Measurements from ENCODE around the gene WNK1.
A peak's percentile ranks its signal among the peaks of the same experiment; 100 is the strongest.

Gene WNK1

DNA sequence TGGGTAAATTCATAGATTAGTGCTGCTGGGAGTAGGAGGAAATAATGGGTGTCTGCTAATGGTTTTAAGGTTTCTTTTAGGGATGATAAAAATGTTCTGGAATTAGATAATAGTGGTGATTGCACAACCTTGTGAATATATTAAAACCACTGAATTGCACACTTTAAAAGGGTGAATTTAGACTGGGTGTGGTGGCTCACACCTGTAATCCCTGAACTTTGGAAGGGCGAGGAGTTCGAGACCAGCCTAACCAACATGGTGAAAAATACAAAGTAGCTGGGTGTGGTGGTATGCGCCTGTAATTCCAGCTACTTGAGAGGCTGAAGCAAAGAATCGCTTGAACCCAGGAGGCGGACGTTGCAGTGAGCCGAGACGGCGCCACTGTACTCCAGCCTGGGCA is 195.9 kb downstream of the WNK1 start:
- H3K27ac ChIP-seq = no peak overlapping the region

DNA sequence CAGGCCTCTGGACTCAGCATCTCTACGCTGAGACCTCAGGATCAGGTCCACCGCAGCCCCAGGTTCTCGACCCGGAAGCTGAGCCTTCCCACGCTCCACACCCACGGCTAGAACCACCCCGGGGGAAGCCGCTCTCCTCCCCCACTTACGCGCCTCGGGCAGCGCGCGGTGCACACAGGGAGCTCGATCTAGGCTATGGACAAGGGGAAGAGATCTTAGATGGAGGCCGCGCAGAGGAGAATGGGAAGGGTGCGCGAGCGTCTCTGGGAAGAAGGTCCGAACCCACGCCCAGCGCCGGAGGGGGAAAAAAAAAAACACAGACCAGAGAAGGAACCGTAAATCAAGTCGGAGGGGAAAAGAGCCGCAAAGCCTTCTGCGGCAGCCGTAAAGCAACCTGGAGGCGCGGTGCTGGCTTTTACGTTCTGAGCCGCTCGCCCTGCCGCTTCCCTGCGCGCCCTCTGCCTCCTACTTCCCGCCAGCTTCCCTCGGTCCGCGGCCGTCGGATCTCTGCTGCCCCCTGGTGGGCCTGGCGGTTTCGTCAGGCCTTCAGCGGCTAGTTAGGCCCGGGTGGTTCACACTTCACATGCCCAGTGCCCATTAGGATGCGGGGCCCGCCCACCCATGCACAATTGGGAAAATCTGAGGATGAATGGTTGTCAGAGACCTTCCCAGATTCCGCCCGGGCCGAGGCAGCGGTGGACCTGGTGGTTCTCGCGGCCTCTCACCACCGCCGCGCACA is 197.2 kb downstream of the WNK1 start, which contains the start of gene RAD52:
Gene RAD52, minus strand, starts transcription at position 242 of the 739 bp plus-strand sequence. CDS start 16,636 bp downstream, outside the sequence.
- Histone ChIP-seq H2AFZ (ENCODE audit: low read depth) (peak within 1 kb of the TSS; percentile 83), H4K20me1 (ENCODE audit: insufficient read depth) (no peaks in the 10 kb centered on the region), H3K4me3 (IDR thresholded peaks at IDR 0.05; ENCODE audit: insufficient read depth, low read depth, low read length) (peak within 1 kb of the TSS; percentile 60), H3K79me2 (ENCODE audit: insufficient read depth, low read depth) (peaks cover 25% of the 10 kb centered on the region), H3K9ac (peak within 1 kb of the TSS; percentile 62), H3K4me1 (ENCODE audit: low read depth, poor library complexity, severe bottlenecking) (peaks cover 7% of the 10 kb centered on the region), H3K27ac (peak within 1 kb of the TSS; percentile 69), H3K4me2 (peak within 1 kb of the TSS; percentile 58), H3K36me3 (ENCODE audit: insufficient read depth) (no peaks in the 10 kb centered on the region), H3K27me3 (ENCODE audit: insufficient read depth, low read depth) (no peaks in the 10 kb centered on the region)
- TF ChIP-seq, protein P1, sequence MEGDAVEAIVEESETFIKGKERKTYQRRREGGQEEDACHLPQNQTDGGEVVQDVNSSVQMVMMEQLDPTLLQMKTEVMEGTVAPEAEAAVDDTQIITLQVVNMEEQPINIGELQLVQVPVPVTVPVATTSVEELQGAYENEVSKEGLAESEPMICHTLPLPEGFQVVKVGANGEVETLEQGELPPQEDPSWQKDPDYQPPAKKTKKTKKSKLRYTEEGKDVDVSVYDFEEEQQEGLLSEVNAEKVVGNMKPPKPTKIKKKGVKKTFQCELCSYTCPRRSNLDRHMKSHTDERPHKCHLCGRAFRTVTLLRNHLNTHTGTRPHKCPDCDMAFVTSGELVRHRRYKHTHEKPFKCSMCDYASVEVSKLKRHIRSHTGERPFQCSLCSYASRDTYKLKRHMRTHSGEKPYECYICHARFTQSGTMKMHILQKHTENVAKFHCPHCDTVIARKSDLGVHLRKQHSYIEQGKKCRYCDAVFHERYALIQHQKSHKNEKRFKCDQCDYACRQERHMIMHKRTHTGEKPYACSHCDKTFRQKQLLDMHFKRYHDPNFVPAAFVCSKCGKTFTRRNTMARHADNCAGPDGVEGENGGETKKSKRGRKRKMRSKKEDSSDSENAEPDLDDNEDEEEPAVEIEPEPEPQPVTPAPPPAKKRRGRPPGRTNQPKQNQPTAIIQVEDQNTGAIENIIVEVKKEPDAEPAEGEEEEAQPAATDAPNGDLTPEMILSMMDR (conservative IDR thresholded peaks at IDR 0.05; ENCODE audit: low read depth, low read length) = peak; percentile 90

More for the DNA sequence above, 195.9 kb downstream of the WNK1 start:
- TF ChIP-seq, protein P1 (conservative IDR thresholded peaks at IDR 0.05; ENCODE audit: low read depth, low read length) = no peak
- peak overlapping the region; percentile 58 for H3K4me2 ChIP-seq
- H3K4me1 ChIP-seq (ENCODE audit: low read depth, poor library complexity, severe bottlenecking) = peaks cover 7% of the 10 kb centered on the region
- no peak overlapping the region for H3K9ac ChIP-seq
- H3K27me3 ChIP-seq (ENCODE audit: insufficient read depth, low read depth) = no peaks in the 10 kb centered on the region
- H4K20me1 ChIP-seq (ENCODE audit: insufficient read depth) = no peaks in the 10 kb centered on the region
- no peak overlapping the region for H2AFZ ChIP-seq (ENCODE audit: low read depth)
- H3K79me2 ChIP-seq (ENCODE audit: insufficient read depth, low read depth) = peaks cover 25% of the 10 kb centered on the region
- H3K4me3 ChIP-seq (IDR thresholded peaks at IDR 0.05; ENCODE audit: insufficient read depth, low read depth, low read length) = no peak overlapping the region
- H3K36me3 ChIP-seq (ENCODE audit: insufficient read depth) = no peaks in the 10 kb centered on the region

DNA sequence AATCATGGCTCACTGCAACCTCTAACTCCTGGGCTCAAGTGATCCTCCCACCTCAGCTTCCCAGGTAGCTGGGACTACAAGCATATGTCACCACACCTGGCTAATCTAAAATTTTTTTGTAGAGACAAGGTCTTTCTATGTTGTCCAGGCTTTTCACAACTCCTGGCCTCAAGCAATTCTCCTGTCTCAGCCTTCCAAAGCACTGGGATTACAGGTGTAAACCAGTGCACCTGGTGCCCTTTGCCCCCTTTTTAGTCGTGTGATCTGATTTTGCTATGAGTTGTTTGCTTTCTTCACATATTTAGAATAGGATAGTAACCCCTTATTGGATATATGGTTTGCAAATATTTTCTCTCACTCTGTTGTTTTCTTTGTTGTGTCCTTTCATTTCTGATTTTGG is 198.8 kb downstream of the WNK1 start:
- peaks cover 7% of the 10 kb centered on the region for H3K4me1 ChIP-seq (ENCODE audit: low read depth, poor library complexity, severe bottlenecking)
- H4K20me1 ChIP-seq (ENCODE audit: insufficient read depth) = no peaks in the 10 kb centered on the region
- TF ChIP-seq, protein P1 (conservative IDR thresholded peaks at IDR 0.05; ENCODE audit: low read depth, low read length) = no peak
- H3K36me3 ChIP-seq (ENCODE audit: insufficient read depth) = no peaks in the 10 kb centered on the region
- H3K4me2 ChIP-seq = no peak overlapping the region
- H2AFZ ChIP-seq (ENCODE audit: low read depth) = no peak overlapping the region
- no peak overlapping the region for H3K9ac ChIP-seq
- no peak overlapping the region for H3K4me3 ChIP-seq (IDR thresholded peaks at IDR 0.05; ENCODE audit: insufficient read depth, low read depth, low read length)
- peaks cover 21% of the 10 kb centered on the region for H3K79me2 ChIP-seq (ENCODE audit: insufficient read depth, low read depth)
- H3K27me3 ChIP-seq (ENCODE audit: insufficient read depth, low read depth) = no peaks in the 10 kb centered on the region
- no peak overlapping the region for H3K27ac ChIP-seq

DNA sequence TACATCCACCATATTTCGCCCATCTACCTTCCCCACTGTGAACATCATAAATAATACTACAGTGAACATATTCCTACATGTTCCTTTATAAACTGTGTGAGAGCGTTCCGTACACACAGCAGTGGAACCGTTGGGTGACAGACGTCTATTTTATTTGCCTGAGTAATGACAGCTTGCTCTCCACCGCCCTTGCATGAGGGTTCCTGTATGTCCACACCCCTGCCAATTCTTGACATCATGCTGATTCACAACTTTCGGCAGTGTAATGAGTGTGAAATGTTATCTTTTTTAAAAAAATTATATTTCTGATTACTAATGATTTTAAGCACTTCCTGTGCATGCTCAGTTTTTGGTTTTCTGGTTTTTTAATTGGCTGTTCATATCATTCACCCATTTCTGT is 201.4 kb downstream of the WNK1 start:
- Histone ChIP-seq H3K4me2 (no peak overlapping the region), H2AFZ (ENCODE audit: low read depth) (no peak overlapping the region), H4K20me1 (ENCODE audit: insufficient read depth) (no peaks in the 10 kb centered on the region), H3K9ac (no peak overlapping the region), H3K27me3 (ENCODE audit: insufficient read depth, low read depth) (no peaks in the 10 kb centered on the region), H3K36me3 (ENCODE audit: insufficient read depth) (no peaks in the 10 kb centered on the region), H3K79me2 (ENCODE audit: insufficient read depth, low read depth) (peaks cover 5% of the 10 kb centered on the region; the same call in 1 of the 2 replicates), H3K4me3 (IDR thresholded peaks at IDR 0.05; ENCODE audit: insufficient read depth, low read depth, low read length) (no peak overlapping the region), H3K27ac (no peak overlapping the region), H3K4me1 (ENCODE audit: low read depth, poor library complexity, severe bottlenecking) (no peaks in the 10 kb centered on the region)
- TF ChIP-seq, protein P1 (conservative IDR thresholded peaks at IDR 0.05; ENCODE audit: low read depth, low read length) = no peak
